Right ventricle myocardium inferior (tissue), 1 donor: Measurements from ENCODE around the gene THY1. TPM values are rescaled to one million over a fixed set of nuclear protein-coding genes. Genes with fewer than 3 reads are reported as not detected.
"Not testable (repeated sequence)": the region's sequence is repeated elsewhere in the genome, so short reads cannot be mapped to it uniquely, and the experiment has no call there.

Source experiments
- ATAC-seq: fragments of 200-7000 bp; cut with Tn5 transposase; one replicate; pipeline ENCODE4 v1.9.1; 2020; ENCODE audit warnings: mild to moderate bottlenecking, moderate library complexity
- DNase-seq: peaks from one replicate; pipeline ENCODE4 v3.0.0; 2021; ENCODE audit errors: missing footprints
- intact Hi-C: fragments of 100-400 bp; cut with DNase I; formaldehyde crosslinking; loops from one replicate; pipeline ENCODE4 v1.11.0; 2022
- total RNA-seq: library from RNA; stranded (reverse); fragmentation: NEBNext Ultra II Directional; extraction: Animal tissue kit (Norgen Biotek cat#: 25700); gene quantifications from one replicate; pipeline ENCODE4 v1.2.1, GENCODE V29; 2021
- donor health status: DM: no; HTN: yes; CAD: no; lungs with severe emphysema.

Gene THY1
- total RNA-seq, 1 donor from 2014 or later = 1.8 TPM

GRCh38 chr11:119446871-119447663 is 24.1 kb upstream of the THY1 start:
- no peak for DNase-seq
- intact Hi-C loops = no loop called here
- no peak for ATAC-seq

- ATAC-seq (no peak), DNase-seq (no peak)
- intact Hi-C loops = no loop called here
Observed at GRCh38 chr11:119446434-119446833, 23.5 kb upstream of the THY1 start.

GRCh38 chr11:119445850-119446249 is 22.9 kb upstream of the THY1 start:
- no peak for DNase-seq
- intact Hi-C loops = no loop called here
- no peak for ATAC-seq

GRCh38 chr11:119445379-119445778 is 22.4 kb upstream of the THY1 start:
- no peak for DNase-seq
- intact Hi-C loops = no loop called here

GRCh38 chr11:119441898-119442243 is 18.9 kb upstream of the THY1 start:
- no peak for ATAC-seq
- DNase-seq = no peak
- intact Hi-C loops = no loop called here

More at GRCh38 chr11:119445379-119445778, 22.4 kb upstream of the THY1 start:
- ATAC-seq = no peak

- intact Hi-C loops = no loop called here
- DNase-seq (no peak), ATAC-seq (no peak)
Observed at GRCh38 chr11:119438599-119438998, 15.6 kb upstream of the THY1 start.

GRCh38 chr11:119437521-119437920 is 14.5 kb upstream of the THY1 start:
- DNase-seq, ATAC-seq, intact Hi-C loops: not testable (repeated sequence)

- ATAC-seq (no peak), DNase-seq (no peak)
- intact Hi-C loops = no loop called here
Observed at GRCh38 chr11:119436711-119437110, 13.7 kb upstream of the THY1 start.

- DNase-seq (no peak), ATAC-seq (no peak)
- intact Hi-C loops = no loop called here
Observed at GRCh38 chr11:119436093-119436492, 13.1 kb upstream of the THY1 start.

- no peak for ATAC-seq
- intact Hi-C loops = no loop called here
- no peak for DNase-seq
Observed at GRCh38 chr11:119434591-119435330, 11.8 kb upstream of the THY1 start.

- intact Hi-C loops = no loop called here
- DNase-seq (no peak), ATAC-seq (no peak)
Observed at GRCh38 chr11:119433358-119433725, 10.4 kb upstream of the THY1 start.

GRCh38 chr11:119432484-119433357 is 9.7 kb upstream of the THY1 start:
- DNase-seq (no peak), ATAC-seq (peak; percentile 31)
- intact Hi-C loops = no loop called here

- intact Hi-C loops = no loop called here
- ATAC-seq (no peak), DNase-seq (no peak)
Observed at GRCh38 chr11:119431523-119431922, 8.6 kb upstream of the THY1 start.

- DNase-seq (no peak), ATAC-seq (no peak)
- intact Hi-C loops = no loop called here
Observed at GRCh38 chr11:119427279-119427678, 4.3 kb upstream of the THY1 start.

- ATAC-seq = no peak
Observed at GRCh38 chr11:119426142-119426541, 3.2 kb upstream of the THY1 start.

GRCh38 chr11:119424775-119425174 is 1.8 kb upstream of the THY1 start:
- intact Hi-C loops = no loop called here
- ATAC-seq (no peak), DNase-seq (no peak)

More at GRCh38 chr11:119426142-119426541, 3.2 kb upstream of the THY1 start:
- intact Hi-C loops = no loop called here
- DNase-seq = no peak

GRCh38 chr11:119424276-119424675 is 1.3 kb upstream of the THY1 start:
- no peak for ATAC-seq
- intact Hi-C loops = no loop called here
- no peak for DNase-seq

- ATAC-seq (no peak), DNase-seq (no peak)
- intact Hi-C loops = no loop called here
Observed at GRCh38 chr11:119423509-119424254, 710 bp upstream of the THY1 start.
